KG1 (cell line): ENCODE data around the gene COL25A1.
"Not testable (repeated sequence)": the region's sequence is repeated elsewhere in the genome, so short reads cannot be mapped to it uniquely, and the experiment has no call there.

ENCODE experiments used
- DNase-seq: peaks from one replicate; lab custom pipeline; 2025; lab: John Stamatoyannopoulos, UW

The COL25A1 gene

DNA sequence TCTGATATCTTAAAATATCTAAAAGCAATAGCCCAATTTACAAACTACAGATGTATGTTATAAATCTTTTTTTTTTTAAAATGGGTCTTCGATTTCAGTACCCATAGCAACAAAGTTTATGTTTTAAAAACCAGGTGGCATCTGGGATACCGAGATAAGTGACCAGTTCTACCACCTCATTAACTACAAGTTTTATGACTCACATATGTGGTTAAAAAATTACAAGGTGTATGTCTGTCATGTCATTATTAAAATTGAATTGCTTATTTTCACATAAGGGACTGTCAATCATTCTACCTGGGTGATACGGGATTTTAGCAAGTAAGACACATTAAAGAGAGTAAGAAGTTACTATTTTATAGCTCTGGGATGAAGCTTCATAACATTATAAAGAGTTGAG, 347.6 kb downstream of the COL25A1 start:
- DNase-seq: no peak

DNA sequence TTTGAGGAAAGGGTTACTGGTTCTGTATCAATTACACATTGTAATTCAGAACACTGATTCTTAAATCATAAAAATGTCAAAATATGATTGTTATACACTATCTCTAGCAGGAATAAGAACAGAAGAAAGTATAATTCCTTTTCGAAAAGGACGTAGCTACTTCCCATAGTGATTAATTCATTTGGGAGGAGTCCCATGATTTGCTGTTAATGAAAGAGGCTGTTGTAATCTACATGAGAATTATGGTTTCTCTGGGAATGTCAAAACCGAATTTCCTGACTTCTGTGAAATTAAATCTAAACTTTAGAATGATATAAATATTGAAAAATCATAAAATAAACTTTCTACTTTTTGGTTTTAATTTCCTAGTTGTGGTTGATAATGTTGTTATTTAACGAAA, 348.5 kb downstream of the COL25A1 start:
- no peak for DNase-seq

DNA sequence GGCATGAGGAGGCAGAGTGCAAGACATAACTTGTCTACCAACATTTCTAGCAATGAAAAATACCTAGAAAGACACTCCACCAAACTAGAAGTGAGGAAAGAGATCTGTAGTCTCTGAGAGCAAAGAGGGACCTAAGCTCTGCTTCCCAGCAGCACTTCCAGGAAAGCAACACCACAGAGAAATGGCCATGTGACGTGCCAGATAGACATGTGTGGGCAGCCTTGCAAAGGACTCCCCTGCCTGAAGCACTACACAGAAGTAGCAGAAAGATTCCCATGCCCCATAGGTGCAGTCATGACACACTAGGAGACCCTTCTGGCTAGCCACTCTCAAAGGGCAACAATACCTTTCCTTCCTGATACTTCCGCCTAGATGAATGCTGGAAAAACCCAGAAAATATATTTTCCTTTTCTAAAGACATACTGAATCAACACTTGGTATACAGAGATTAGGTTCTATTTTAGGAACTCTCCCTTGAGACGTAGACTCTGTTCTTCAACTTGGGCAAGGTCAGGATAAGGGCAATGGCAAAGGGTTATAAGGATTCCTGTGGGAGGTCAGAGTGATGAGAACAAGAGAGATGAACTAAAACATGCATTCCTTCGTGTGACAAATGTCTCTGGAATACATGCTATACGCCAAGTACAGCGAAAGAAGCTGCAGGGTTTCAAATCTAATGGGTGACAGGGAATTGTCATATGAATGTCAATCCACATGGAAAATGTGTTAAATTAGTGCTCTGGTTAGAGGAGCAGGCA, 352.1 kb downstream of the COL25A1 start:
- DNase-seq: no peak

DNA sequence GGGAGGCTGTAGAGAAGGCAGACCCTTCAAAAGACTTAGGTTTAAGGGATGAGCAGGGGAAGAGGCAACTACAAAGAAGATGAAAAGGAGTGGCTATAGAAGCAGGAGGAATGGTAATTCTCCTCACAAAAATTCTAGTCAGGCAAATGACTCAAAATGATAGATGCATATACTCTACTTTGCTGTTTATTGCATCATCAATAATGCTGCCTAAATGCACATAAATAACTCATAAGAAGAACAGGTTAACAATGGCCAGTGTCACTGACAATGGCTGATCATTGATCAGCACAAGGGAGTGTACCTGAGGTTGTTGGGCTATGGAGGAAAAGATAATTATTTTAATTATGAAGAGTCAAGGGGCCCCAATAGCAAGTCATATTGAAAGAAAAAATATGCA, 354.9 kb downstream of the COL25A1 start:
- DNase-seq: no peak

DNA sequence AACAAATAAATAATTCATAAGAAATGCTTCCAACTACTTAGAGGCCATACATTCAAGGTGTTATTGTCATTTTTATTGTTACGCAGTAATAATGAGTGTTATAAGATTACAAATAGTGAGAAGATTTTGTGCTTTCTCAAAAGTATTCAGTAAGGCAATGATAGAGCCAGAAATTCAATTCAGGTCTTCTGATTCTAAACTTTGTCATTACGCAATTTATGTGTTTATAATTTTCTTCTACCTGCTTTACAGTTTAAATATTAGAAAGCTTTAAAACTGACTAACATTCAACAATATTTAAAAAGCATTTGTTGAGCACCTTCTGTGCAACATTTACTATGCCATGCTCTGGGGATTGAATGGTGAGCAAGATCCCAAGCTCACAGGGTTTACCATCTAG, 356.2 kb downstream of the COL25A1 start:
- no peak for DNase-seq

DNA sequence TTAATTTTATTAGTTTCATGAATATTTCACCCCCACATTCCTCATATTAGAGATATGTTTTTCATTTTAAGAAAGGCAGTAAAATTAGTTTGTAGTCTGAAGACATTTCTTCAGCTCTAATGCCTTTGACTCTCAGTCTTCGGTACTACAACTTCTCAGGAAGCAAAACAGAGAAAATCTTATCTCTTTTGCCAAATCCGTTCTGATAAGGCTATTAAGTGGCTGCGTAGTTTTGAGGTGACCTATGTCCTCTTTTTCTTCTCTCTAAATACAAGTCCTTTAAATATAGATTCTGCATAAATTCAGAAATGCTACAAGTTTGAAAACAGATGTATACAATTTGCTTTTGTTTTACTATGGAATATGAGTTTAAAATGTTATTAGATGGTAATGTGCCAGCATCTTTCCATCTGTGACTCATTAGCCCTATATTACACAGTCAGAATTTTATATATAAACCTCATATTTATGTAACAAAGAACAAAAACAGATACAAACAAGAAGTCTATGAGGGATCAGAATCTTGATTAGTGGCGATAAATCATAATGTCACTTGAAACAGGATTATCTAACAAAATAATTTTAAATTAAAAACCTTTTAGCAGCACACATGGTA, 358.4 kb downstream of the COL25A1 start:
- no peak for DNase-seq

DNA sequence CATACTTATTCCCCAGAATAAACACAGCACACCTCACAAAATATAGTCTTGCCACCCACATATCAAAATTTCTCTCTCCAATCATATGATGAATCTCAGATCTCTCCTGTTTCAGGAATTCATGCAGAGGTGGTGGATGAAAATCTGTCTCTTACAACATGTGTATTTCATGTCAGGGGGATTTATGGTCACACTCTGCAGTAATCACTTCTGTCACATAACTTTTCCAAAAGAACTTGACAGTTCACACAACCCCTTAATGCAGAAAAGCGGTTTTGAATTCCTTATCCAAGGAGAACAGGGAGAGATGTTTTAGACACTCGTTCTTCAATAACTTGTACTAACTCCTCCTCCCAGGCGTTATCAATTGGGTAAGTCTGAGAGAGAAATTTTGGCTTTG, 359.1 kb downstream of the COL25A1 start:
- DNase-seq: no peak

DNA sequence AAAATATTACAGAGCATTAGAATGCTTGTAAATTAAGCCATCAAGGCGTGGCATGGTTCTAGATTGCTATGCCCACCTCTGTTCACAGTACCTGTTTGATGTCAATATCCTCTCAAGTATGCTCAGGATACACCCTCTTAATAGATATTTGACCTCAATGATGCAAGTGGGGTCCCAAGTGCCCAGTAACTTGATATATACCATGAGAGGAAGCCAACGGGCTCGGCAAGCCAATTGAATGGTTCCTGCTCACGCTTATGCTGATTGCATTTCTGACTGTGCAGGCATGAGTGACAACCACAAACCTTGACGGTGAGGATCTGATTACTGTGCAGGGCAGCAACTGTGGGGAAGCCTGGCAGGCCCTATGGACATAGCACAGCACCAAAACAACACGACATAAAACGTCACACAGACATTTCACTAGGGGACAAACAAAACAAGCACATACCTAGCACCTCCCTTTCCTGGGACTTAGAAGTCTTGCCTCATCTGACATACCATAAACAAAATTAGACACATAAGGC, 360.5 kb downstream of the COL25A1 start:
- no peak for DNase-seq

DNA sequence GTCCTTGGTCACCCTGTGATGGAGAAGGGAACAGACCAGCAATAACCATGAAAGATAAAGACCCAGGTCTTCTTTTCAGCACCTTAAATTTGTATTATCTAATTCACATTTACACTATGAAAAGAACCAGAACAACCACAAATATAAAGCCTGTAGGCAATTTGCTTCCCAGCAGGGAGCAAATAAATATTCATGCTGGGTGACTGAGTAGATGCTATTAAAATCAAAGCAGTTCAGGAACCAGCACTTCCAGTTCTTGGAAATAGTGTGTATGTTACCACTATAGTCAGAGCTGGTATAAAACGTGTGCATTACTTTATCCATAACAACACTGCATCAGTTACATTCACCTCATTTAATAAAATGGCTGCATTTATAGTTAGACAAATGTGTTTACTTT, 361.8 kb downstream of the COL25A1 start:
- DNase-seq: no peak

DNA sequence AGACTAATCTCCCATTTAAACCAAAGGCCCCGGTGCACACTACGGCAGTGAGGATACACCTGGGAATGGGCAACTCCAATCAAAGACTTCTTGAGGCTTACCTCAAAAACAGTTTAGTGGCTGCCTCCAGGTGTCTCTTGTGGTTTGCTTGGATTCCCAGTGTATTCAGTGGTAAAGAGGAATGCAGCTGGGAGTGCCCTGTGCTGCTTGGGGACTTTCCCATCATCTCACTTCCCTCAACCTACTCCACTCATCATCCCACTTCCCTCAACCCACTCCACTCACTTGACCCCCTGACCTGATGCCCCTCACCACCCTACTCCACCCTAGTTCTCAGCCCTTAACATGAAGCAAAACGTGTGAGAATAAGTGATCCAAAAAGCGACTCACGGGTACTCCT, 362.3 kb downstream of the COL25A1 start:
- no peak for DNase-seq

DNA sequence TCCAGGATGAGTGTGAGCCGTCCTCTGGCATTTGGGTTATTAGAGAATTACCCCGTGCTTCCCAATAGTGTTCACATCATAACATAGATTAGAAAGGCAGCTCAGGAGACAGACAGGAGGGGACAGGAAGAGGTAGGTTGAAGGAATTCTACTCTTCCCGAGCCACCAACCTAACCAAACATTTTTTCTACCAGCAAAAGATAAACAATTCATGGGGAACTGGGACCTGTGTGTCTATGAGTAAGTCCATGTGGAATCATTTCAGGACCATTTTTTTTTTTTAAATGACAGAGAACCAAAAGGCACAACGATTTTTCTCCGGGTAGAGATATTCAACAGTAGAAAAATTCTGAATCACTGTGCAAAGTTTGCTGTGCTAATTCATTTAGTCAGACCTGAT, 365.4 kb downstream of the COL25A1 start:
- no peak for DNase-seq

DNA sequence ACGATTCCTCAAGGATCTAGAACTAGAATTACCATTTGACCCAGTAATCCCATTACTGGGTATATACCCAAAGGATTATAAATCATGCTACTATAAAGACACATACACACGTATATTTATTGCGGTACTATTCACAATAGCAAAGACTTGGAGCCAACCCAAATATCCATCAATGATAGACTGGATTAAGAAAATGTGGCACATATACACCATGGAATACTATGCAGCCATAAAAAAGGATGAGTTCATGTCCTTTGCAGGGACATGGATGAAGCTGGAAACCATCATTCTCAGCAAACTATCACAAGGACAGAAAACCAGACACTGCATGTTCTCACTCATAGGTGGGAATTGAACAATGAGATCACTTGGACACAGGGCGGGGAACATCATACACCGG, 368.5 kb downstream of the COL25A1 start:
- not testable (repeated sequence) for DNase-seq

DNA sequence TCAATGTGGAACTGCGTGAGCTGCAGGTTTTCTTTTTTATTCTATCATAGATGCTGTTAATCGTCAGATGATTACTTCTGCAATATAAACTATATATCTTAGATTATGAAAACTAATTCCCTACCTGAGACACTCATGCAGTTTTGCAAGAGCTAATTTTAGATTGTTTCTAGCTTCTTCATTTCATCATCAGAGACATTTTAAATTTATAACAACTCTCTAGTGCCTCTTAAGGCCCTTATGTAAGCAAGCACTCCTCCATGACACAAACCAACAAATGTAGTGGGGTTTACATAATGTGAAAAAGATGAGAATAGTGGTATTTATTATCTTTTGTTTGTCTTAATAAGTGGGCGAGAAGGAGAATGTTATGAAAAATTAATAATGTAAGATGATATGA, 369.4 kb downstream of the COL25A1 start:
- no peak for DNase-seq

DNA sequence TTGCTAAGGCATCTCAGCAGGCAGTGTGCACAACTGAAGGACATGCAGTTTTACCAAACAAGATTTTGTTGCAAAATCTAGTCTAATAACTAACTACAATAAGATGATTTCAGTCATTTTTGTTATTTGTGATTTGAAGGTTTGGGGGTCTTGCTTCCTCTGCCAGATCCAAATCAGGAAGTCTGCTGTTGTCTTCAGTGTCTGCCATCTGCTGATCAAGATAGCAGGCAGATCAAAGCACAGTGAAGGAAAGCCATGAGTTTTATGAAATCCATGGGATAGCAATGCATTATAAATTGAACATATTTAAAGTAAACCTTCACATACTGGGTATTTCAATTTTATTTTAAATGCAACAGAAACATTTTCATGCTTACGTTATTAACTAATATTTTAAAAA, 370.5 kb downstream of the COL25A1 start:
- no peak for DNase-seq

DNA sequence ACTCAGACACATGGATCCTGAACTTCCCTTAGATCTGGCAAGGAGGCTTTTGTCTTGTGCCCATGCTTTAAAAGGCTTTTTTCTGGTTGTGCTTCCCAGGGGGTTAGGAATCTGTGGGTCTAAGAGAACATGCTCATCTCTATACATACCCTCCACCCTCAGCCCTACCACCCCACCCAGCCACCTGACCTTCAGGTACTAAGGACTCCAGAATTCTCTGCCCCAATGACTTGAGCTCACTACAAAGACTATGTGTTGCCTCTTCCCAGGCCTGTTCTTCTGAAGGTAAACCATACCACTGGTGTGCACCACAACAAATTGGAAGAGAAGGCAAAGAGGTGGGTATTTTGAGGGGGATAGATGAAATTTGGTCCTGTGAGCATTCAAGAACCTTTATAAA, 372.3 kb downstream of the COL25A1 start:
- DNase-seq: no peak

DNA sequence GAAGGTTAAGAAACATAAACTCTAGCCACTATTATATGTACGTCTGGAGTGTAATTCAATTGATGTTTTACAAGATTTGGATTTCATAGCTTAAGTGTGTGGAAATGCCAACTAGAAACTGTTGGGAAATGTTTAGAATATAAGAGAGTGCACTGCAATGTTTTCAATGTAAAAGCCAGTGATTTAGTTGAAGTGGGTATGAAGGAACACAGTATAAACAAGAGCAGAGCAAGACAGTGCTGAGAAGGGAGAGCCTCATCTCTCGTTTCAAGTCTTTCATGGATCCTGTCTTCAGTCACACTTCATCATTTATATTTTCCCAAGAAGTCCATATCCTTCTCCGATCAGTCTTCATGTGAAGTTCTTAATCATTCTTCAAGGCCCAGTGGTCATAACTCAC, 375.7 kb downstream of the COL25A1 start:
- no peak for DNase-seq

DNA sequence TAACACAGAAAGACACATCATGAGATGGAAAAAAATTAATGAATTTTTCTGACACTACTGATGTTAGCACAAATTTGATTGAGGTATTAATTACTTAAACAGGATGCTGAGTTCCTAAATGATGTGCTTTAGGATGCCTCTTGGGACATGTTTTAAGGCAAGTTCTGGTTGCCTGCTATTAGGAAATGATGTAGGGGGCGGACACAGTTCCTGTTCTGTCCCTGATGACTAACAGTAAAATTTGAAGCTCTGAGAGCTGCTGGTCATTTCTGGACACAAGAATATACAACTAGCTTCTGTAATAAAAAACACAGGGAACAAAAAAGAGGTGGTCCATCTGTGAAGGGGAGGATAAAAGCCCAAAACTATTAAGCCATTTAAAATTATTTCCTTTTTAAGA, 376.4 kb downstream of the COL25A1 start:
- DNase-seq: no peak

DNA sequence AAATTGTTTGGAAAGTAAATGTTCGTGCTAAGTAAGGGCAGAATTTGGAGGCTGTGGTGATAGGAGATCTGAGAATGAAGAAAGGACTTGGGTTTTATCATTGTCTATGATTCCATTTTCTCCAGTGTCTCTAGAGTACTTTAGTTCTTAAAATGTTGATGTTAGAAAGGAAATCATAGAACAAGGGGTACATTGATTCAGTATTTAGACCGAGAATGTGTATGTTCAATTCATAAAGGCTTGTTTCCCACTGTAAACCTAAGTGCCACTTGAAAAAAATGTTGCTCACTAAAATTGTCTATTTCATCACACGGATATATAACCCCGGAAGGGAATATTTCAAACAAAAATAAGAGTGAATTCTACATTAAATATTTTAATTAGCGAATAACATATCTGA, 380.3 kb downstream of the COL25A1 start:
- no peak for DNase-seq

DNA sequence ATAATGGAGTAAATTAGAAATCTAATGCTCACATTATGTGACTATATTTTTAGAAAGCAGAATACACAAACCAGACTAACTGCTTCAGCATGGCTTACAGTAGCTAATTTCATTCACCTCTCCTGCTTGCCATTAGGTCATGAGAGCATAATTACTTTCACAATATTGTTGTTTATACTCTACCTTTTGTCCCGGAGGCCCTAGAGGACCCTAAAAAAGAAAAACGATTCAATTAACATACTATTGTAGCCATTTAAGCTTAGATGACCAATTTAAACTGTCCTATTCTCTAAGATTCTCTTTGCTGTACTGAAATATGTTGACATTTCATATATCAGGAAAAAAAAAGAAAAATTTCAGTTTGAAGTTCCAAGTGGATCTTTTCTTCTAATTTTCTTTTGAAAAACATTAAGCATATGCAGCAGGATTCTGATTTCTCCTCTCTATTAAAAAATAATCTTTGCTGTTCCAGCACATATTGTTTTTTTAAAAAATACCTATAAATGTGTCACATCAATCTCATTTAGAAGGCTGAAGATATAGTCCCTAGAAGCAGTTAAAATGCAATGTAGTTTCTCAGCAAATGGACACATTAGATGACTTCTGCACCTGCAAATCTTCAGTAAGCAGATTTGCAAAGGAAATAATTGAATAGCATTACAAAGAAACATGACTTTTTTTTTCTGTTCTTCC, 381.9 kb downstream of the COL25A1 start:
- DNase-seq: no peak

DNA sequence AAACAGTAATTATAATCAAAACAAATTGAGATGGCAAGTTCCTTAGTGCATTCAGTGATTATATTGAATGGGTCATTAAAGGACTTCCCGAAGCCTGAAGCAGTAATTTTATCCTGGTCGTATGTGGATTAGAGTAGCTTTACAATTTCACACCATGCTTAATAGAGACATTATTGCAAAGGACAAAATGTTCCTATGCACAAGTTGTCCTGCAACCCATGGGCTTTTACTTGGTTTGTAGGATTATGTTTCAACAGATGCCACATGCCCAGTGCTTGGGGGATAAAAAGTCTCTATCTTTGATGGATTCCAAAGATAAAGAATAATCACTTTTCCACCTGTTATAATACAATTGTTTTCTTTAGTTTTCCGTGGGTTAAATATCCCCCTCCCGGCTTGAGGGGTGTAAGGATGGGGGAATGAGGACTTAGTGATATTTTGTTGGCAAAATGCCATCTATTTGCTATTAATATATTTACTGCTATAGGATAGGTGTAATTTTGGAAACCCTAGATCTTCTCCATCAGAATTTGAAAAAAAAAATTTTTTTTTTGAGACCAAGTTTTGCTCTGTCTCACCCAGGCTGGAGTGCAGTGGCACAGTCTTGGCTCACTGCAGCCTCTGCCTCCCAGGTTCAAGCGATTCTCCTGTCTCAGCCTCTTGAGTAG, 383.1 kb downstream of the COL25A1 start:
- DNase-seq: no peak

DNA sequence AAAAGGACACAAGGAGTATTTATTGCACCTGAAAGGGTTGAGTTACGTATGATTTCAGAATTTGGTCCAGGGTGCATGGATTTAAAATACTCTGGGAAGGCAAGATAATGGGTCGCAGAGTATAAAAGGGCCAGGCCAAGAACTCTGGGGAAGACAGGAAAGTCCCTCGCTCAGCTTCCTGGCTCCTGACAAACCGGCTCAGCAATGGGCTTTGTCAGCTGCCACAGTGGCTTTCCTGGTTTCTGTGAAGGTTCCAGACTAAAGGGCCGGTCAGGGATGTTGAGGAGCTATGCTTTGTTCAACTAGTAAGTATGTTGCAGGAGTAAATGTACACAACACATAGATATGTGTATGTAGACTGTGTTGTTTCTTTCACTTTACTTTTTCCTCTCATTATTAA, 385.2 kb downstream of the COL25A1 start:
- DNase-seq: no peak

DNA sequence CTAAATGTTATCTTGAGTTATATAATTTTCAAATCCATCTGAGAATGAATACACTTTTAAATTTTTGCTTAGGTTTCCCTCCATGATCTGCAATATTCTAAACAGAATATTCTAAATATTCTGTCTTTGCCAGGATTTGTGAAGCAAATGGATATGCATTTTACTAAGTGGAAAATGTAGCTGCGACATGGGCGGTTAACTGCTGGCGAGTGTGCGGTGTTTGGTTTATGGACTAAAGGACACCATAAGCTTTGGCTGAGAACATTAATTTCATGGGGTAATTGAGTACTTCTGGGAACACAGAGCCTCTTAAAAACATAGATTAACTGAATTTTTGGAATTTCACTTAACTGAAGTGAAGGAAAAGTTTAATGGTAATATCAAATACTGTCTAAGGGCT, 385.8 kb downstream of the COL25A1 start:
- no peak for DNase-seq
